ENCODE measurements around the gene CEP250.

The CEP250 gene

DNA sequence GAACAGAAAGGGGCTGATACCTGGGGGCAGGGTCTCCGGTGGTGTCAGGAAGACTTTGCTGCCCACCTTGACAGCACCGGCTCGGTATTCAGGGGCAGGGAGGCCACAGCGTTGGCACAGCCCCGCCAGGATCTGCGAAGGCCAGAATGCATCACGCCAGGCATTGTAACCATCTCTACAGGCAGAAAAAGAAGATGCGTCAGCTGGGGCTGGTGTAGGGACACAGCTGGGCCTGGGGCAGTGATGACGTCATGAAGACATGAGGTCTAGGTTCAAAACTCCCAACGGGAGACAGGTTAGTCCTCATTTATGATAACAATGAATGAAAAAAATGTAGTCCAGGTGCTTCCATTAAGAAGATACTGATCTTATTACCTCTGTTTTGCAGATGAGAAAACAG, 108.4 kb downstream of the CEP250 start:
- no peak for DNase-seq

GRCh38 chr20:35564905-35565304, 109.5 kb downstream of the CEP250 start:
- no peak for DNase-seq

DNA sequence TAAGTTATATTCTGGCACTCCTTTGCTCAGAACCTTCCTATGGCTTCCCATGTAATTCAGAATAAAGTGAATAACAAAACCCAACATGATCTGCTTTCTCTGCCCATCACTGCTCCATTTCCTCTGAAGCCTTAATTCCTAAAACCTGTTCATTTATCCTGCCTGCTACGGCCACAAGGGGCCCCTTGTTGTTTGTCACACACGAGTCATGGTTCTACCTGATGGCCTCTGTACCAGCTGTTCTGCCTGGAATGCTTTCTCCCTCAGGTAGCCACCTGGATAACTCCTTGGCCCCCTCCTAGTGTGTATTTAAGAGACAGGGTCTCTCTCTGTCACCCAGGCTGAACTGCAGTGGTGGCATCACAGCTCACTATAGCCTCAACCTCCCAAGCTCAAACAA, 113.2 kb downstream of the CEP250 start:
- DNase-seq = no peak
